HG03159 (cell line): Measurements from ENCODE around the gene TRPM2.
"Not testable (repeated sequence)": the region's sequence is repeated elsewhere in the genome, so short reads cannot be mapped to it uniquely, and the experiment has no call there.

ENCODE experiments used
- ATAC-seq: cut with Tn5 transposase; IDR thresholded peaks from one replicate; pipeline ENCODE4 v1.9.1; 2021; ENCODE audit warnings: mild to moderate bottlenecking, moderate library complexity; ENCODE audit not compliant: unreplicated experiment

Gene TRPM2

GRCh38 chr21:44477131-44477530 lies 123.7 kb downstream of the TRPM2 start:
- ATAC-seq = no peak

GRCh38 chr21:44477712-44478111 lies 124.3 kb downstream of the TRPM2 start:
- no peak for ATAC-seq

GRCh38 chr21:44478124-44478800 lies 124.8 kb downstream of the TRPM2 start:
- ATAC-seq = no peak

GRCh38 chr21:44478801-44479167 lies 125.4 kb downstream of the TRPM2 start:
- no peak for ATAC-seq

- ATAC-seq = not testable (repeated sequence)
Measured at GRCh38 chr21:44479556-44480199, 126.3 kb downstream of the TRPM2 start.

- ATAC-seq = no peak
Measured at GRCh38 chr21:44480200-44481053, 127.0 kb downstream of the TRPM2 start.

GRCh38 chr21:44482581-44483287 lies 129.3 kb downstream of the TRPM2 start:
- no peak for ATAC-seq

GRCh38 chr21:44483288-44484237 lies 130.1 kb downstream of the TRPM2 start:
- ATAC-seq = no peak

GRCh38 chr21:44484498-44485253 lies 131.3 kb downstream of the TRPM2 start:
- ATAC-seq = no peak

- ATAC-seq = no peak
Measured at GRCh38 chr21:44485254-44485793, 131.9 kb downstream of the TRPM2 start.

- no peak for ATAC-seq
Measured at GRCh38 chr21:44485796-44486195, 132.4 kb downstream of the TRPM2 start.

- no peak for ATAC-seq
Measured at GRCh38 chr21:44486302-44486701, 132.9 kb downstream of the TRPM2 start.

- no peak for ATAC-seq
Measured at GRCh38 chr21:44487831-44488230, 134.4 kb downstream of the TRPM2 start.

GRCh38 chr21:44489962-44490361 lies 136.5 kb downstream of the TRPM2 start:
- ATAC-seq = no peak

GRCh38 chr21:44490405-44490804 lies 137.0 kb downstream of the TRPM2 start:
- ATAC-seq = no peak

GRCh38 chr21:44490816-44491215 lies 137.4 kb downstream of the TRPM2 start:
- no peak for ATAC-seq
